HG03520 (cell line): ENCODE results near the gene PNLDC1.
A peak's percentile ranks its signal among the peaks of the same experiment; 100 is the strongest.
"Not testable (repeated sequence)": the region's sequence is repeated elsewhere in the genome, so short reads cannot be mapped to it uniquely, and the experiment has no call there.

Experiments used
- ATAC-seq: cut with Tn5 transposase; IDR thresholded peaks from one replicate; pipeline ENCODE4 v1.9.1; 2021; ENCODE audit warnings: mild to moderate bottlenecking, moderate library complexity; ENCODE audit not compliant: unreplicated experiment

Gene PNLDC1

DNA sequence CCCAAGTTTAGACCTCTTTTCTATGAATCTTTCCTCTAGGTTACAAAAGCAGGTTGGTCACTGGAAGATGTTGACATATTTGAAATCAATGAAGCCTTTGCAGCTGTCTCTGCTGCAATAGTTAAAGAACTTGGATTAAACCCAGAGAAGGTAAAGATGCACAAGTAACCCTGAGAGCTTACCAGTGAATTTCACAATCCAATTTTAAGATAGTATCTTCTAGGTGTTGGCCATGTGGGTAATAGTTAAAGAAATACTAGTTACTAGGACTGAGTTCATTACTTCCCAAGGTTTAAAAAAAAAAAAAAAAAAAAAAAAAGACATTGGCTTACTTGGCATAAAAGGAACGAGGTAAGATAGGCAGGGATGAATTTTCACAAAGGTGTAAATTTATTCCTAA, 21.9 kb upstream of the PNLDC1 start:
- ATAC-seq, result no peak

DNA sequence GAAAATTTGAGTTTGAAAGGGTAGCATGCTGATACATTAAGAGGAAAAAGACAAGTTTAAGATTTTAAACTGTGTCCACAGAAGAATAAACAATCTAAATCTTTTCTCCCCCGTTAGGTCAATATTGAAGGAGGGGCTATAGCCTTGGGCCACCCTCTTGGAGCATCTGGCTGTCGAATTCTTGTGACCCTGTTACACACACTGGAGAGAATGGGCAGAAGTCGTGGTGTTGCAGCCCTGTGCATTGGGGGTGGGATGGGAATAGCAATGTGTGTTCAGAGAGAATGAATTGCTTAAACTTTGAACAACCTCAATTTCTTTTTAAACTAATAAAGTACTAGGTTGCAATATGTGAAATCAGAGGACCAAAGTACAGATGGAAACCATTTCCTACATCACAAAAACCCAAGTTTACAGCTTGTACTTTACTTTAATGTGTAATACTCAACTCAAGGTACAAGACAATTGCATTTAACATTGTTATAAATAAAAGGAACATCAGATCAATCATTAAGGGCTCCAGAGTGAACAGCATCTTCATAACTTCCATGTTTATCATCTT, 21.5 kb upstream of the PNLDC1 start:
- no peak for ATAC-seq

DNA sequence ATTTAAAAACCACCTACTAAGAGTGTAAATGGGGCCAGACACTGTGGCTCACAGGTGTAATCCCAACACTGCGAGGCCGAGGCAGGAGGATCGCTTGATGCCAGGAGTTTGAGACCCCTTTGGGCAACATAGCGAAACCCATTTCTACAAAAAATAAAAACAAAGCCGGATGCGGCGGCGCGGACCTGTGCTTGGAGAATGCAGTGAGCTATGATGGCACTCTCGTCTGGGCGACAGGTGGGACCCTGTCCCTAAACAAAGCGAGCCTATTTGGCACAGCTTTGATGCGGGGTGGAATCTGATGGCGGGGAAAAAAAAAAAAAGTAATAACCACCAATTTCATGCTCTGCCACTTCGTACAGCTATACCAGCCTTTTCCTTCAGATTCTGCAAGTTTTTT, 11.8 kb upstream of the PNLDC1 start:
- ATAC-seq, result no peak

DNA sequence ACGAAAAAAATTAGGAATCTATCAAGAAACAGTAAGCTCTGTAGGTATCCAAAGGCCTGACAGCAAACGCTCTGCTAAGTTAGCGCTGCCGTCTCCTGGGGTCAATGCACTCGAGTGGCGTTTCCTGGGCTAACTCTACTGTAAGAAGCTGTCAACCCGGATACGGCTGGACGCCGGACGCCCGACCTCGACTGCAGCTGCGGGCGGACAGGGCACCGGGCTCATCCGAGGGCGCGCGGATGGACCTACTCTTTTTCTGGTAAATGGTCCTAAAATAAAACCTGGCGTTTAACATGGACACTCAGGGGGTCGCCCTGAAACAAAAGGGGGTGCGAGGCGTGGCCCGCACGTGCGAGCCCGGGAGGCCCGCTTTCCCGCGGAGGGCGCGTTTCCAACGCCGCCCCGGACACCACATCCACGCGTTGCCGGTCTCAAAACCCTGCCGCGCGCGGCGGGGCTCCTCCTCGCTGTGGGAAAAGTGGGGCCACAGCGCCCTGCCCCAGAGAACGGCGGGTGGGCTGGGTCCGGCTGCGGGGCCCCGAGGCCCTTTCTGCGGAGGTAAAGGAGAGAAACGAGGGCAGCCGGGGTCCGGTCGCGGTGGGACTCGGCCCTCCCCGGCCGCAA, 11.2 kb upstream of the PNLDC1 start:
- ATAC-seq, result no peak

DNA sequence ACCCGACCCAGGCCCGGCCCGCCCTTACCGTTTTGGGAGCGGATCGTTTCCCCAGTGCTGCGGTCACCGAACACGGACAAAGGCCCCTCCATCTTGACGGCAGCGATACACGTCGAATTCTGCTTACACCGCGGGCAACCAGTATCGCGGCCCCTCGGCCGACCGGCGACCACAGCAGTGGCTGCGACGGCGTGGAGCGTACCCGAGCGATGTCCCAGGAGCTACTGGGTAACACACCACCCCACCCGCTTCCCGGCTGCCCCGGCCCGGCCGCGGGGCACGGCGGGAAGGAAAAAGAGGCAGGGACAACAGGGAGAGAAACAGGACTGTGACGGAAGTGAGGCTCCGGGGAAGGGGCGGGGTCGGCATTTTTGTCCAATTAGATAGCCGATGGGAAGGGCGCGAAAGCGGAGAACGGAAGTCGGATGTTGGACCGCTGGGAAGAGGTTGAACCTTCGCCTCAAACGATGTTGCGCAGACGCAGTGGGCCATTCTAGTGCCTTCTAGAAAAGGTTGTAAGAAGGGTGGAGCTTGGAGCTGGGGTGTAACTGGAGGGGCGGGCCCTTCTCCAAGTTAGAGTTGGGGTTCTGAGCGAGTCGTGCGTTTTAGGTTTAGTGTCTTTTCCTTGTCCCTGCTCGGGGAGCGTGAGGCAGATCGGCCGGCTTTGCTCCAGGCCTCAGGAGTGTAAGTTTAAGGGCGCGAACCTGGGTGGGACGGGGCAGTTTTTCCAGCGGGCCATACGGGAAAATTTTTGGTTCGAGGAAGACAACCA, 10.5 kb upstream of the PNLDC1 start, which contains the start of gene TCP1:
TSS of gene TCP1 (minus strand) at position 226 of the 772 bp plus-strand sequence. CDS start at position 92, 134 bp downstream.
- peak; percentile 63 for ATAC-seq

DNA sequence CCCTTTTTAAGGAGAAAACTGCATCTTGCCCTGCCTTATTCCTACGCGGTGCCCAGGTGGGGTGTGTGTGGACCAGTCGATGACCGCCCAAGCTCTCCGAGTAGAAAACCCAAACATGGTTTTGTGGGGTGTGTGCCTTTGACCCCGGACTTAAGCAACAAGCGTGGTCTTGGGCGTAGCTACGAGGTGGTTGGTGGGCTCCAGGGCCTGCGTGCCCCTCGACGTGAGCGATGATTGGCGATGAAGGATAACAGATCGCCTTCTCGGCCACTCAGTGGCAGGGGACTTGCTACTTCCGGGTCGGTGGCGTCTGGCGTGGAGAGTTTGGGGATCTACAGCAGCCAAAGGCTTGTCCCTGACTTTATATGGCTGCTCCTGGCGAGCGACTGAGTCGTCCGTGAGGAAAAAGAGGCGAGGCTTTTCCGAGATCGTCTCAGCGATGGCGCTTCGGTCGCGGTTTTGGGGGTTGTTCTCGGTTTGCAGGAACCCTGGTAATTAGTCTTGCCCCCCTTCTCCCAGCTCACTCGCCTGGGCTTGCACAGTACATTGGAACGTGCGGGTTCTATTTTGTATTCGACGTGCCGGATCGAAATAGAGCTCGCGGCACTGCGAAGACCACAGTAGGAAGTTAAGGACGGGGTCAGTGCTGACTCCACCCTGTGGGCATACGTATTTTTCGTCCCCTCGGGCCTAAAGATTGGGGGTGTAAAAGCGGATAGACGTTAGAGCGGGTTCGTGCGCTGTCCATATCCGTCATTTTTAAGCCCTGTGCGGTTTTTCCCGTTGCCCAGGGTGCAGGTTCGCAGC, 9.7 kb upstream of the PNLDC1 start, which contains the start of gene MRPL18:
TSS of gene MRPL18 (plus strand) at position 319 of the 807 bp plus-strand sequence. CDS start at position 440, 121 bp downstream.
- peak; percentile 81 for ATAC-seq

DNA sequence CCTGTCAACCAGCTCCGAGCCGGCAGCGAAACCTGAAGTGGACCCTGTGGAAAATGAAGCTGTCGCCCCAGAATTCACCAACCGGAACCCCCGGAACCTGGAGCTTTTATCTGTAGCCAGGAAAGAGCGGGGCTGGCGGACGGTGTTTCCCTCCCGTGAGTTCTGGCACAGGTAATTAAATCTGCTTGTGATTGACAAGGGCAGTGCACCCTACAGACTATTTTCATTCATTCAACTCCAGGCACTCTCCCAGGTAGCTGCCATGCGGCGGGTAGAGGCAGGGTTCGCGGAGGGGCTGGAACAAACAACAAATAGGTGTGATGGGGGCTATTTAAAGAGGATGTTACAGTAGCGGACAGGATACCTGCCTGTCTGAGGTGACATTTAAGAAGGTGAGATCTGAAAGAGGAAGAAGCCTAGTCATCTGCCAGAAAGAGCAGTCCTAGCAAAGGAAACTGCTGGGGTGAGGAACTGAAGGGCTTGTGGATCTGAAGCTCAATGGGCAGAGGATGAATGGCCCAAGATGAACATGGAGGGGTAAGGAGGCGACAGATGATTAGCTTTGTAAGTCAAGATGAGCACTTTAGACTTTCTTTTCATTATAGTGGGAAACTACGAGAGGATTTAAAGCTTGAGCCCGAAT, 9.0 kb upstream of the PNLDC1 start:
- ATAC-seq, result no peak

DNA sequence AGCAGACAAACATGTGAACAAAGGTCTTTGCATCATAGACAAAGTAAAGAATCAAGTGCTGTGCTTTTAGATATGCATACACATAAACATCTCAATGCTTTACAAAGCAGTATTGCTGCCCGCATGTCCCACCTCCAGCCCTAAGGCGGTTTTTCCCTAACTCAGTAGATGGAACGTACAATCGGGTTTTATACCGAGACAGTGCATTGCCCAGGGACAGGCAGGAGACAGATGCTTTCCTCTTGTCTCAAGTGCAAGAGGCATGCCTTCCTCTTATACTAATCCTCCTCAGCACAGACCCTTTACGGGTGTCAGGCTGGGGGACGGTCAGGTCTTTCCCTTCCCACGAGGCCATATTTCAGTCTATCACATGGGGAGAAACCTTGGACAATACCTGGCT, 5.1 kb upstream of the PNLDC1 start:
- not testable (repeated sequence) for ATAC-seq

DNA sequence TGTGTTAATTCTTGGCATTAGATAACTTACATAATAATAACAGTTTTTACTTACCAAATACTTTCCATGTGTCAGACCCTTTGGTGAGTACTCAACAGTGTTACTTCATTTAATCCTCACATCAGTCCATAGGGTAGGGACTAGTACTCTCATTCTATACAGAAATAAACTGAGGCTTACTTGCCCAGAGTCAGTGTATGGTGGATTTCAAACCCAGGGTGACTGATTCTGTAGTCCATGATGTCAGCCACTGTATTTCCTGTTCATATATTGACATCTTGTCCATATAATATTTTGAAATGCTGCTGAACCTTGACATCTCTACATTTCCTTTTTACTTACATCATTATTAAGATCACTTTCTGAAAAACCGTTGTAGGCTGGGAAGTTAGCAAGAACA, 2.5 kb upstream of the PNLDC1 start:
- ATAC-seq, result no peak

DNA sequence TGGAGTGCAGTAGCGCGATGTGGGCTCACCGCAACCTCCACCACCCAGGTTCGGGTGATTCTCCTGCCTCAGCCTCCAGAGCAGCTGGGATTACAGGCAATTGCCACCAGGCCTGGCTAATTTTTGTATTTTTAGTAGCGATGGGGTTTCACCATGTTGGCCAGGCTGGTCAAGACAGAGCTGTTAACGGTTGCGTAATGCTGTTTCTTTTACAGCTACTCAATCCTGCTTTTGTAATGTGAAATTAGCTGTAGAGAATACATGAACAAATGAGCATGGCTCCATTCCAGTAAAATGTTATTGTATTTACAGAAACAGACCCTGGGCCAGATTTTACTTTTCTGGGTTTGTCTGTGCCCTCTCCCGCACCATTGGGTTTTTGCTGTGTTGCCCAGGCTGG, 1.9 kb downstream of the PNLDC1 start:
- ATAC-seq, result no peak

DNA sequence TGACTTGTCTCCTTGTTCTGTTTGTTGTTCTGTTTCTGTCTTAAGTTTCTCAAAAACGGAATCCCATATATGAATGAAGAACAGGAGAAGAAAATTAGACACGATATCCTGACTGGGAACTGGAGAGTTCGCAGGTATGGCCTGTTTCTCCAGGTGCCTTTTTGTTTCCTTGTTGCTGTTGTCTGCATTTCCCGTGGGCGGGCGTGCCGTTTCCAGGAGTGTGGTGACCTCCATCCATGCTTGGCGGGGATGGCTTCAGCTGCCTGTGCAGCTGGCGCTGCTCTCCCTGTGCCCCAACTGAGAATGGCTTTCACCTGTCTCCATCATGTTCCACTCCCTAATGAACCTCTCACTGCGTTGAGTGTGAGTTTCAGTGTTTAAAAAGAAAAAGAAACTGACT, 4.4 kb downstream of the PNLDC1 start:
- no peak for ATAC-seq

DNA sequence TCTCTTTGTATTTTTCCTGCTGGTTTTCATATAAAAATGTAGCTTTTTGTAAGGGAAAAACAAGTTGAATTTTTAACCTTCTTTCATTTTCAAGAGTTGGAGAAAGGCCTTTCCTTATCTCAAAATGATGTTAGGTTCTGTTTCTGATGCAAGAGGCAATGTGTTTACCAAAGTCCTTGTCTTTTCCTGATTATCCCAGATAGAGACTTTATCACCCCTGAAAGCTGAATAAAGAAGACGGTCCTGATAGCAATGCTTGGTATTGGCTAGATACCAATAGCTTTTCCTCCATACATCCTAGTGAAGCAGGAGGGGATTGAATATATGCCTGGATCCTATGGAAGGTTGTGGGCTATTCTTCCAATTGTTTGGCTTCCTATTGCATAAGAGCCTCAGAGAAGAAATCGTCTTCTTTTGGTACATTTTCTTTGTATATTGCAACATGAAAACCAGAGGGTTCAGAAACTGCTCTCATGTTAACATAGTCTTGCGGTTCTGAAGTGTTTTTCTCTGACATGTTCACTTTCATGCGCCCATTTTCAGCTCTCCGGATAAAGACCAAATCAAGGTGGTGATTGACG, 5.5 kb downstream of the PNLDC1 start:
- ATAC-seq, result no peak

DNA sequence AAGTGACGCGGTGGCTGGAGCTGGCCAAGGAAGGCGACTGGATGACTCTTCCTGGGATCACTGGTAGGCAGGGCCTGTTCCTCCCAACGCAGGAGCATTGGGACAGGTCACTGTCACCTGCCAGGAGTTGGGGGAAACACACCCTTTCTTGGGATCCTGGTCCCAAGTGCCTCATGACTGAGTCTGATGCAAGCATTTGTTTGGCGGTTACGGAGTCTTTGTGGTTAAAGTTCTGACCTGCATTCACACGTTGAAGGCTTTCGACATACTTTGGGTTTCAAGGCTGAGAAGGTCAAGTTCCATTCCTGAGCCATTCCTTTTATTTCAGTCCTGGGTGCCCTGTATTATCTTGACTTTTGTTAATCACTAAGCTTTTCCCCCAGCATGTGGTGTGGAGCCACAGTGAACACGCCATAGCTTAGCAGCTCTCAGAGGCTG, 6.0 kb downstream of the PNLDC1 start:
- no peak for ATAC-seq

DNA sequence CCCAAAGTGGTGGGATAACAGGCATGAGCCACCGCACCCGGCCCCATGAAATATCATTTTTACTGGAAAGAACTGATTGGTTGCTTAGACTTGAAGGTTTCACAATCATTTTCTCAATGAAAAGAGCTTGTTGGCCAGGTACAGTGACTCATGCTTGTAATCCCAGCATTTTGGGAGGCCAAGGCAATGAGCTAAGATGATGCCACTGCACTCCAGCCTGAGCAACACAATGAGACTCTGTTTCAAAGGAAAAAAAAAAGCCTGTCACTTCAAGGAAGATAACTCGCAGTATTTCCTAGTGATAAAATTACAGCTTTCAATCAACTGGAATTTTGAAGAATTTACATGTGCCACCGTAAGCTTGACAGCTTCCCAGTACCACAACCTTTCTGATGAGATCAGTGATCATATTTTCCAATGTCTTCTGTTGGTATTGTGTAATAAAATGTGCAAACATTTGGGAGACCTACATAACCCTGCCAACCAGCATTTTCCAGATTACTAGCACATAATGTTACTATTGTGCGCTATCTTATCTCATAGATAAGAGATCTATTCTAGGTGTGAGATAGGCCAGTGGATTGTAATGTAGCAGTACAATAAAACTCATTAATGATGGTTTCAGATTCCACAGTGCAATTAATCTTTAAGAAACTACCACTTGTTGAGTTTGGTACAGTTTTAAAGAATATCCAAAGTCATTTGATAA, 7.2 kb downstream of the PNLDC1 start:
- ATAC-seq, result no peak

DNA sequence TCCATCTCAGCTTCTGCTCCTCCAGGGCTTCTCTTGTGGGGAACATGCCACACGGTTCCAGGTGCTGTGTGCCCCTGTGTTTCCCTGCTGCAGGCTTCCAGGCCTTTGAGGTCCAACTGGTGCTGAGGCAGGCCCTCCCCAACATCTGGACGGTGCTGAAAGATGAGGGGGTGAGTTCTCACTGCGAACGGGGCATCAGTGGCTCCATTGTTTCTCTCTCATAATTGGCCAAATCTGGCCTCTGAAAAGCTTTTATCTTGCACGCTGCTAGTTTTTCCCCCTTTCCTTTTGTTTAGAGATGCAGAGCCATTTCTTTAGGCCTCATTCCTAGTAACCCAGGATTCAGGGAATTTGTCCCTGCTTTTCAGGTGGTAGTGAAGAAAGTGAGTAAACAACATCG, 8.6 kb downstream of the PNLDC1 start:
- ATAC-seq, result no peak

DNA sequence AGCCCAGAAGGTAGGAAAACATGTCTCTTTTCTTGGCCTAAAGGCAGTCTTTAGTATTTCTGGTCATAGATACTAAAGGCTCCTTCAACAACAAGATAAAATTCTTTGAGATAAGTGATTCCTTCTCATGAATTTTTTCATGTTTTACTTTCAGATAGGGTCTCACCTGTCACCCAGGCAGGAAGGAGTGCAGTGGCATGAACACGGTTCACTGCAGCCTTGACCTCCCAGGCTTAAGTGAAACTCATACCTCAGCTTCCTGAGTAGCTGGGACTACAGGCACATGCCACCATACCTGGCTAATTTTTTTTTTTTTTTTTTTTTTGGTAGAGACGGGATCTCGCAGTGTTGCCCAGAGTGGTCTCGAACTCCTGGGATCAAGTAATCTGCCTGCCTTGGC, 9.1 kb downstream of the PNLDC1 start:
- ATAC-seq, result no peak

DNA sequence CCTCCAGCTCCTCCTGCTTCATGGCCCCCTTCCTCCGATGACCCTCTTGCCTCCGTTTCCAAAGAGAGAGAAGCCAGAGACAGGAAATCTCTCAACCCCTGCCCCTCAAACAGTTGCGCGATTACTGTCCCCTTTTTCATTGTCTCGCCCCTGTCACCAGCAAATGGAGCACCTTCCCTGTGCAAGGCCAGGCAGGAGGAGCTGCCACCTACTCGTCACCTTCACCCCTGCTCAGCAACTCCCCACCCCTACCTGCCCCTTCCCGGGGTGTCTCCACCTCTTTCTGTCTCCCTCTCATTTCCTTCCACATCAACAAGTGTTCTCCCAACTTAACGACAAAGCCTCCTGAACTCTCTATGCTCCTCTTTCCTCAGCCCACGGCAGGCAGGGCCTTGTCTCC, 13.7 kb downstream of the PNLDC1 start:
- no peak for ATAC-seq

DNA sequence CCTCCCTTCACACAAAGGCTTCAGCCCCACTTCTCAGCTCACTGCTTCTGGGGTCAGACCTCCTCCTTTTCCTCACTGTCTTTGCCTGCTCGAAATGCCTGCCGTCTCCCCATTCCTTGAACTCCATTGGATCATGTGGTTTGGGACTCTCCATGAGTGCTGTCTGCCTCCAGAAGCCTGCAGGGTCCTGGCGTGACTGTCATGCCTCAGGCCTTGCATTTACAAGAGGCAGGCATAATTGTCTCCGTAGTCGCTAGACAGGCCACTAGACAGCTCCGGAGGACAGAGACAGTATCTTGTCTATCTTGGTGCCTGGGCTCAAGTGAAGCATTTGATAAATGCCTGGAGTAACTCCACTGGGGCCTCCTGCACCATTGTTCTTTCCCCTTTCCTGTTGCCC, 15.3 kb downstream of the PNLDC1 start:
- no peak for ATAC-seq

DNA sequence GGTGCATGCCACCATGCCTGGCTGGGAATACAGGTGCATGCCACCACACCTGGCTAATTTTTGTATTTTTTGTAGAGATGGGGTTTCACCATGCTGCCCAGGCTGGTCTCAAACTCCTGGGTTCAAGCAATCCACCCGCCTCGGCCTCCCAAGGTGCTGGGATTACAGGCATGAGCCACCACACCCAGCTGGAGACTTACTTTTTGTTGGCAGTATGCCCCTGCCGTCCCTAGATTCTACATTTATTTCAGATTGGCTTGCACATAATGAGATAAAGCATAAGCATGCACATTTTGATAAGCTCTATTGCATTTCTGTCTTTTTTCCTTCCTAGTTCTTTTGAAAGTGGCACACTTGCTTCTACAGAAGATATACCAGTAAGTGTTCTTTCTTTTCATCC, 16.7 kb downstream of the PNLDC1 start:
- ATAC-seq, result not testable (repeated sequence)
